DMS53 treated with DMSO at 0.1 percent for 48 hours (cell line): ENCODE data around the gene SH3BP1.

Experiments
- DNase-seq: peaks from one replicate; lab custom pipeline; 2025; ENCODE audit not compliant: unreplicated experiment; lab: John Stamatoyannopoulos, UW

The SH3BP1 gene

GRCh38 chr22:37632174-37633088, 7.0 kb upstream of the SH3BP1 start:
- no peak for DNase-seq

GRCh38 chr22:37633089-37633624, 6.3 kb upstream of the SH3BP1 start:
- DNase-seq, result no peak

- no peak for DNase-seq
These were observed 5.6 kb upstream of the SH3BP1 start for GRCh38 chr22:37633625-37634416.

- DNase-seq, result no peak
These were observed 5.0 kb upstream of the SH3BP1 start for GRCh38 chr22:37634417-37634924.

- DNase-seq, result no peak
These were observed 4.3 kb upstream of the SH3BP1 start for GRCh38 chr22:37635157-37635556.

- no peak for DNase-seq
These were observed 3.1 kb upstream of the SH3BP1 start for GRCh38 chr22:37636186-37636948.

- no peak for DNase-seq
These were observed 2.6 kb upstream of the SH3BP1 start for GRCh38 chr22:37636949-37637273.

- DNase-seq, result no peak
These were observed 939 bp upstream of the SH3BP1 start for GRCh38 chr22:37638391-37639069.

GRCh38 chr22:37639771-37640590, 512 bp downstream of the SH3BP1 start:
- no peak for DNase-seq

- no peak for DNase-seq
These were observed 1.4 kb downstream of the SH3BP1 start for GRCh38 chr22:37640591-37641560.

GRCh38 chr22:37641561-37641949, 2.1 kb downstream of the SH3BP1 start:
- DNase-seq, result no peak

GRCh38 chr22:37643225-37643847, 3.9 kb downstream of the SH3BP1 start:
- DNase-seq, result peak; percentile 14

- DNase-seq, result no peak
These were observed 7.8 kb downstream of the SH3BP1 start for GRCh38 chr22:37647317-37647716.

- DNase-seq, result no peak
These were observed 8.5 kb downstream of the SH3BP1 start for GRCh38 chr22:37647928-37648327.

- no peak for DNase-seq
These were observed 11.1 kb downstream of the SH3BP1 start for GRCh38 chr22:37650463-37651136.

GRCh38 chr22:37654563-37655251, 15.2 kb downstream of the SH3BP1 start:
- no peak for DNase-seq

- DNase-seq, result no peak
These were observed 15.7 kb downstream of the SH3BP1 start for GRCh38 chr22:37655252-37655563.
